Measurements from ENCODE around the gene RTN1.

RTN1 gene

GRCh38 chr14:59776468-59776867 lies 94.1 kb downstream of the RTN1 start:
- Histone ChIP-seq H3K4me3 (ENCODE audit: low read length, poor library complexity, severe bottlenecking) (no peak overlapping the region), H3K4me1 (ENCODE audit: insufficient read depth, low read length, poor library complexity, severe bottlenecking) (no peaks in the 10 kb centered on the region), H3K9ac (ENCODE audit: low read depth, low read length, poor library complexity, severe bottlenecking) (no peak overlapping the region), H3K9me2 (replicated peaks; ENCODE audit: low read depth, low read length) (no peaks in the 10 kb centered on the region), H4K20me1 (ENCODE audit: insufficient read depth, low read length, poor library complexity, severe bottlenecking) (no peaks in the 10 kb centered on the region), H3K9me3 (ENCODE audit: insufficient read depth, low read depth, low read length) (no peaks in the 10 kb centered on the region), H3K36me3 (ENCODE audit: insufficient read depth, low read length) (no peaks in the 10 kb centered on the region), H3K4me2 (ENCODE audit: low read depth, low read length, poor library complexity, severe bottlenecking) (no peak overlapping the region), H3K79me2 (ENCODE audit: insufficient read depth, low read length) (no peaks in the 10 kb centered on the region), H2AFZ (ENCODE audit: low read length) (no peak overlapping the region), H3F3A (ENCODE audit: low read depth) (no peaks in the 10 kb centered on the region), H3K27me3 (ENCODE audit: insufficient read depth, low read length, poor library complexity, severe bottlenecking) (no peaks in the 10 kb centered on the region)
- TF ChIP-seq EZH2phosphoT487 (IDR thresholded peaks at IDR 0.05; ENCODE audit: borderline replicate concordance) (no peak), CTCF (conservative IDR thresholded peaks at IDR 0.05; ENCODE audit: low read length) (no peak)

- no peaks in the 10 kb centered on the region for H3K9me3 ChIP-seq (ENCODE audit: insufficient read depth, low read depth, low read length)
- H2AFZ ChIP-seq (ENCODE audit: low read length), result no peak overlapping the region
- no peak overlapping the region for H3K4me3 ChIP-seq (ENCODE audit: low read length, poor library complexity, severe bottlenecking)
- H3K27me3 ChIP-seq (ENCODE audit: insufficient read depth, low read length, poor library complexity, severe bottlenecking), result no peaks in the 10 kb centered on the region
- H3K4me2 ChIP-seq (ENCODE audit: low read depth, low read length, poor library complexity, severe bottlenecking), result no peak overlapping the region
- H3K79me2 ChIP-seq (ENCODE audit: insufficient read depth, low read length), result no peaks in the 10 kb centered on the region
- no peak for TF ChIP-seq CTCF (conservative IDR thresholded peaks at IDR 0.05; ENCODE audit: low read length)
- no peak for TF ChIP-seq EZH2phosphoT487 (IDR thresholded peaks at IDR 0.05; ENCODE audit: borderline replicate concordance)
- no peak overlapping the region for H3K9ac ChIP-seq (ENCODE audit: low read depth, low read length, poor library complexity, severe bottlenecking)
- no peaks in the 10 kb centered on the region for H4K20me1 ChIP-seq (ENCODE audit: insufficient read depth, low read length, poor library complexity, severe bottlenecking)
- H3K36me3 ChIP-seq (ENCODE audit: insufficient read depth, low read length), result no peaks in the 10 kb centered on the region
- H3K4me1 ChIP-seq (ENCODE audit: insufficient read depth, low read length, poor library complexity, severe bottlenecking), result no peaks in the 10 kb centered on the region
- H3K9me2 ChIP-seq (replicated peaks; ENCODE audit: low read depth, low read length), result no peaks in the 10 kb centered on the region
- H3F3A ChIP-seq (ENCODE audit: low read depth), result no peaks in the 10 kb centered on the region
Measured at GRCh38 chr14:59772233-59772632, 98.3 kb downstream of the RTN1 start.

GRCh38 chr14:59771577-59771976 lies 99.0 kb downstream of the RTN1 start:
- no peak overlapping the region for H3K4me3 ChIP-seq (ENCODE audit: low read length, poor library complexity, severe bottlenecking)
- H3F3A ChIP-seq (ENCODE audit: low read depth), result no peaks in the 10 kb centered on the region
- no peaks in the 10 kb centered on the region for H3K36me3 ChIP-seq (ENCODE audit: insufficient read depth, low read length)
- H3K9ac ChIP-seq (ENCODE audit: low read depth, low read length, poor library complexity, severe bottlenecking), result no peak overlapping the region
- no peaks in the 10 kb centered on the region for H3K79me2 ChIP-seq (ENCODE audit: insufficient read depth, low read length)
- no peak overlapping the region for H2AFZ ChIP-seq (ENCODE audit: low read length)
- H3K4me2 ChIP-seq (ENCODE audit: low read depth, low read length, poor library complexity, severe bottlenecking), result no peak overlapping the region
- no peaks in the 10 kb centered on the region for H3K9me2 ChIP-seq (replicated peaks; ENCODE audit: low read depth, low read length)
- TF ChIP-seq EZH2phosphoT487 (IDR thresholded peaks at IDR 0.05; ENCODE audit: borderline replicate concordance), result no peak
- no peaks in the 10 kb centered on the region for H3K4me1 ChIP-seq (ENCODE audit: insufficient read depth, low read length, poor library complexity, severe bottlenecking)
- H4K20me1 ChIP-seq (ENCODE audit: insufficient read depth, low read length, poor library complexity, severe bottlenecking), result no peaks in the 10 kb centered on the region
- no peaks in the 10 kb centered on the region for H3K27me3 ChIP-seq (ENCODE audit: insufficient read depth, low read length, poor library complexity, severe bottlenecking)
- no peaks in the 10 kb centered on the region for H3K9me3 ChIP-seq (ENCODE audit: insufficient read depth, low read depth, low read length)

- Histone ChIP-seq H3K4me3 (ENCODE audit: low read length, poor library complexity, severe bottlenecking) (no peak overlapping the region), H3K79me2 (ENCODE audit: insufficient read depth, low read length) (no peaks in the 10 kb centered on the region), H3K4me1 (ENCODE audit: insufficient read depth, low read length, poor library complexity, severe bottlenecking) (no peaks in the 10 kb centered on the region), H3F3A (ENCODE audit: low read depth) (no peaks in the 10 kb centered on the region), H3K9me3 (ENCODE audit: insufficient read depth, low read depth, low read length) (no peaks in the 10 kb centered on the region), H3K9ac (ENCODE audit: low read depth, low read length, poor library complexity, severe bottlenecking) (no peak overlapping the region), H2AFZ (ENCODE audit: low read length) (no peak overlapping the region), H3K9me2 (replicated peaks; ENCODE audit: low read depth, low read length) (no peaks in the 10 kb centered on the region), H3K36me3 (ENCODE audit: insufficient read depth, low read length) (no peaks in the 10 kb centered on the region), H3K27me3 (ENCODE audit: insufficient read depth, low read length, poor library complexity, severe bottlenecking) (no peaks in the 10 kb centered on the region), H3K4me2 (ENCODE audit: low read depth, low read length, poor library complexity, severe bottlenecking) (no peak overlapping the region), H4K20me1 (ENCODE audit: insufficient read depth, low read length, poor library complexity, severe bottlenecking) (no peaks in the 10 kb centered on the region)
- TF ChIP-seq EZH2phosphoT487 (IDR thresholded peaks at IDR 0.05; ENCODE audit: borderline replicate concordance) (no peak), CTCF (conservative IDR thresholded peaks at IDR 0.05; ENCODE audit: low read length) (no peak)
Measured at GRCh38 chr14:59769586-59769985, 101.0 kb downstream of the RTN1 start.

All from Loucy (cell line).